HCEC 1CT (cell line): ENCODE data around the gene ZMYND11.
"Not testable (repeated sequence)": the region's sequence is repeated elsewhere in the genome, so short reads cannot be mapped to it uniquely, and the experiment has no call there.

ENCODE experiments used
- DNase-seq: peaks from one replicate; pipeline ENCODE4 v3.0.0-alpha.2; 2017

The ZMYND11 gene

DNA sequence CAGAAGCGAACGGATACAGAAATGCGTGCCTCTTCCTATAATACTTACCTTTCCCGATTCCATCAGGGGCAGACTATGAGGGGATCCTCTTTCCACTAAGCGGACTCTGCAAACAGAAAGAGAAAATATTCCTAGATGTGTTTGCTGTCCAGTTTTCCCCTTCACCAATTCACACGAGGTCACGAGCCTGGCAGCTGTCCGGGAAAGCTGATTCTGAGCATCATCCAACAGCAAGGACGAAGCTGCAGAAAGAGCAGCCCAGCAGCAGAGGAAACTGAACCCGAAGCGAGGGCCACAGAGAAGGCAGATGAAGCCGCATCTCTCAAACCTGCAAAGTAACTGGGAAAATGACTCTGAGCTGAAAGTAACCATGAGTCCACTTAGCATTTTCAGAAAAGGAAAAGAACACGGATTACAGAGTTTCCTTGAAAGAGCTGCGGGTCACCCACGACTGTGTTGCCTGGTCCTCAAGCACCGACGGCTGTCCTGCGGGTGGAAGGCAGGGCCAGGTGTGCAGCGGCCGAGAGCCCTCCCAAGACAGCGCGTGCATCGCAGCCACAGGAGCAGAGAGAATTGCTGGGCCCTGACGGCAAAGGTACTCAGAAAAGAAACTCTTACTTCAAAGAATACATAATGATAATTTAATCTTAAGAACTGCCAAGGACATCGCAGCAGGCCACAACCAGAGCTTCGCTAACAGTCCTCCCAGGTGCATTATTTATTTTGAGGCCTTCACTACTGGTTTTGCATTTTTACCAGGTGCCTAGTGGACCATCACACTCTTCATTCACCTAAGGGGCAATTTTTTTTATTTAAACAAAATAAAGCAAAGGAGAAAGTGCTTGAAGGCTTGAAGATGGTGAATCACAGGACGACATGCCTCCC lies 153.3 kb downstream of the ZMYND11 start:
- DNase-seq: no peak

DNA sequence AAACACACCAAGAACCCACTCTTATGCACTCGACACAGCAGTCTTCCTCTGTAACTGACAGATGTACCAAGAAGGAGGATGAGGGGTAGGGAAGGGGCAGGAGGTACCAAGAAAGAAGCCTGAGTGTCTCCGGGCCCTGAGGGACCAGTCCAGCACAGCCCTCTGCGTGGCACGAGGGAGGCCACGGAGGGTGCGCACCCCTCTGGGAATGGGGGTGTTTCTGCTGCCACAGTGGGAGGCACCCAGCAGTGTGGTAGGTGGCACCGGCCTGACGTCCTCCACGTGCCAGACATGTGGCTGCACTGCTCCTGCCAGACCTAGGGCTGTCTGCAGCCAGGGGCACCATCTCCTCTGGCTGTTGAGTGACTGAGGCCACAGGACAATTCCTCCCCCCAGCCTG lies 154.3 kb downstream of the ZMYND11 start:
- no peak for DNase-seq

DNA sequence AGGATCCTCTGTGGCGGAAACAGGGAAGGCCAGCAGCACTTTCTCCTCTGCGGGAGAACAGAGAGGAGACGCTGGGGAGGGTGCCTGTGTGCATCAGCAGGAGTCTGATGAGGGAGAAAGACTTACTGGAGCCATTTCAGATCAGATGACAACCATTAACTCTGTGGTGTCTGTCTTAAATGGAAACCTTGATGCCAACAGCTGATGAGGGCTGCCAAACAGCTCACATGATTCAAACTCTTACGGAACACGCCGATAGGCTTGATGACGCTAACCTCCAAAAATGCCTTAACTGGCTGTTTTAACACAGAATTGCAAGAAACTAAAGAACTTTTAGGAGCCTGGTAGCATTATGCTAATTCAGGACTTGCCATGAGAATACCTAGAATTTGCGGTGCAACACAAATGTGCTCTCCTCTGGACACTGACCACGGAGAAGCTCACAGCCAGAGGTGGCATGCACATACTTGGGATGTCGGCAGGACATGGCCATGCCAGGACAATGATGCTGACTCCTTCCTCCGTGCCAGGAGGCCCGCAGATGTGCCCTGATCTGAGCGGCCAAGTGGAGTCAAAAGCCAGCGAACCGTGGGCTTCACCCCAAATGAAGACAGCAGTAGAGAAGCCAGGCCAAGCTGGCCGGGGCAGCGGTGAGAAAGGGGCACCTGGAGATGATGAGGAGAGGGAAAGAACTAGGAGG lies 154.9 kb downstream of the ZMYND11 start:
- DNase-seq: no peak

DNA sequence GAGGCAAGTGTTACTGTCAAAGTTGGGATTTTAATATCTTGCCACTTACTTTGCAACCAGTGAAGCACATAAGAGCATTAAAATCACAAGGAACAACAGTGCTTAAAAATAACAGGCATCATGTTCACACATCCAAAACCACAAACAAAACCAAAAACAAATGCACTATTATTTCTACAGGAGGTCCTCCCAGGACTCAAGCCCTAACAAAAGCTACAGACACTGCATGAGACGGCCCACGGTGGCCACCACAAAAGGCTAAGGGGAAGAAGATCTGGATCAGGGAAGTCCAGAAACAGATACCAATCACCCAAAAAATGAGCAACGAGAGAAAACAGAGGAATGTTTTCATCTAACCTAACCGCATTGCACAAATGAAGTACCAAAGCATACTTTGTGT lies 158.4 kb downstream of the ZMYND11 start:
- DNase-seq: no peak

DNA sequence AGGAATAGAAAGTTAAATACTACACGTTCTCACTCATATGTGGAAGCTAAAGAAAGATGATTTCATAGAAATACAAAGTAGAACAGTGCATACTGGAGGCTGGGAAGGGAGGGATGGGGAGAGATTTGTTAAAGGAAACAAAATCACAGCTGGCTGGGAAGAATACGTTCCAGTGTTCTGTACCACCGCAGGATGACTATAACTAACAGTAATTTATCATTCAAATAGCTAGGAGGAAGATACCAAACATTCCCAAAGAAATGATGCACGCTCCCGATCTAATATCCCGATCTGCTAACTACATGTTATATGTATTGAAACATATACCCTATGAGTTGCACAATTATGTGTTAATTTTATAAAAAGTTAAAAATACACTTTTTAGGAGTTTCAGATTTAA lies 162.3 kb downstream of the ZMYND11 start:
- peak; percentile 65 for DNase-seq

DNA sequence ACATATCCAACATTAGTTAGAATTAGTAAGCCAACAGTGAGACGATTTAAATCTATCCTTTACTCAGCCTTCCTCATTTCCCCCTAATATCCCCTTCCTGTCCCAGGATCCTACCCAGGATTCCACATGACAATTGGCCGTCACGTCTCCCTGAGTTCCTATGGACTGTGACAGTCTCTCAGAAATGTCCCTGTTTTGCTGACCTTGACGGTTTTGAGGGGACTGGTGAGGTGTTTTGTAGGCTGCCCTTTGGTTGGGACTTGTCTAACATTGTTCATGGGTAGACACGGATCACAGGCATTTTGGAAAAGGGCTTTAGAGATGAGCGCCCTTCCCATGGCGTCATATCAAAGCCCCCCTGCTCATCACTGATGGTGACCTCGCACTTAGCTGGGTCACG lies 162.8 kb downstream of the ZMYND11 start:
- DNase-seq: no peak

DNA sequence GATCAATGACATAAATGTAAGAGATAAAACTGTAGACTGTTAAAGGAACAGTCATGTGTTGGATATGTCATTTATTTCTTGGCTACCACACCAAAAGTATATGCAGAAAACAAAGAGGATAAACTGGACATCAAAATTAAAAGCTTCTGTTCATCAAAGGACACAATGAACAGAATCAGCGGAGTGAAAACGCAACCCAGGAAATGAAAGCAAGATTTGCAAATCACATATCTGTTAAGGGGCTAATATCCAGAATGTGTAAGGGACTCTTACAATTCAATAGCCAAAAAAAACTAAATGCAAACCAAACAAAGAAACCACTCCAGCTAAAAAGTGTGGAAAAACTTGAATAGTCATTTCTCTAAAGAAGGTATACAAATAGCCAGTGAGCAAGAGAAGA lies 164.3 kb downstream of the ZMYND11 start:
- no peak for DNase-seq

DNA sequence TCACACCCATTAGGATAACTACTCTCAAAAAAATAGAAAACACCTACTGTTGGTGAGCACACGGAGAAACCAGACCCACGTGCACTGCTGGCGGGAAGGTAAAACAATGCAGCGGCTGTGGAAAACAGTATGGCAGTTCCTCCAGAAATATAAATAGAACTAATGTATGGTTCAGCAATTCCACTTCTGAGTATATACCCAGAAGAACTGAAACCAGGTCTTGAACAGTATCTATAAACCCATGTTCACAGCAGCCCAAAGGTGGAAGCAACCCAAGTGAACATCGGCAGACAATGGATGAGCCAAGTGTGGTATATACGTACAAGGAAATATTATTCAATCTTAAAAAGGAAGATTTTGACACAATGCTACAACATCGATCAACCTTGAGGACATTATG lies 164.7 kb downstream of the ZMYND11 start:
- no peak for DNase-seq

DNA sequence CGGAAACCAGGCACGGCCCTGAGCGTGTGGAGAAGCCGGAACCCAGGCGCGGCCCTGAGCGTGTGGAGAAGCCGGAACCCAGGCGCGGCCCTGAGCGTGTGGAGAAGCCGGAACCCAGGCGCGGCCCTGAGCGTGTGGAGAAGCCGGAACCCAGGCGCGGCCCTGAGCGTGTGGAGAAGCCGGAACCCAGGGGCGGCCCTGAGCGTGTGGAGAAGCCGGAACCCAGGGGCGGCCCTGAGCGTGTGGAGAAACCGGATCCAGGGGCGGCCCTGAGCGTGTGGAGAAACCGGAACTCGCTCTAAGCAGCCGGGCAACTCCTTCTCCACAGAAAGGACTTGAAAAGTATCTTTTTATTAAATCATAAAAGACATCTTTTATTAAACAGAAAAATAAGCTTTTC lies 165.3 kb downstream of the ZMYND11 start:
- DNase-seq: not testable (repeated sequence)

DNA sequence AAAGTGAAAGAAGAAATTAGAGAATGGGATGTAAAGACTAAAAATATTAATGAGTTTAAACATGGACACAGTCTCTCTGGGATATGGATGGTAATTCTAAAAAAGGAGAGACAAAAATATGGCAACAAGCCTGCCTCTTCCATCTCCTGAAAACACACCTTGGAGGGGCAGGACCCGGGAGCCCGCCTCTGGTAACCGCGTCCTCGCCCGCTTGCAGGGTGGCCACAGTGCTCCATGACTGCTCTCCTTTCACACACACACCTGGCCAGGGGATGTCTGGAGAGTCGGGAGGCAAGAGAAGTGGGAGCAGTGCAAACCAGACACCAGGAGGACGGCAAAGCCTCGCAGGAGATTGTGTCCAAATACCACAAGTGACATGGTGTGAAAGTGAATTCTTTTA lies 166.3 kb downstream of the ZMYND11 start:
- no peak for DNase-seq
